GM21423 (cell line): ENCODE results near the gene ARHGAP28.

Experiments
- ATAC-seq: cut with Tn5 transposase; IDR thresholded peaks from one replicate; pipeline ENCODE4 v1.9.1; 2021; ENCODE audit warnings: mild to moderate bottlenecking, moderate library complexity; ENCODE audit not compliant: unreplicated experiment

The ARHGAP28 gene

DNA sequence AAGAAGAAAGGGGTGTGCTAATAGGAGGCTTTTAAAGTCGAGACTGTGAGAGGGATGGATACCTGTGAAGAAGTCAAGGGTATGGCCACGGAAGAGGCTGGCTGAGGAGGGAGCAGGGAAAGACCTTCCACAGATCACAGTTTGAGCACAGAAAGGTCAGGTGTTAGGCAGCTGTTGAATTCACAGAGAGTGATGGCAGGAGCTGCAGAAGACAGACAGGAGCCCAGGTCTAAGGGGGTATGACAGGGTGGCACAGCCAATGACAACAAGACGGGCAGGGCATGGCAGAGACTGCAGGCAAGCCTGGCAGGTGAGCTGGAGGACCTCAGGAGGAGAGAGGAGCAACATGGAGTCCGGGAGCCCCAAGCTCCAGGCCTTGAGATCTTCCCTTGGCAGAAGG lies 225.0 kb downstream of the ARHGAP28 start:
- no peak for ATAC-seq

DNA sequence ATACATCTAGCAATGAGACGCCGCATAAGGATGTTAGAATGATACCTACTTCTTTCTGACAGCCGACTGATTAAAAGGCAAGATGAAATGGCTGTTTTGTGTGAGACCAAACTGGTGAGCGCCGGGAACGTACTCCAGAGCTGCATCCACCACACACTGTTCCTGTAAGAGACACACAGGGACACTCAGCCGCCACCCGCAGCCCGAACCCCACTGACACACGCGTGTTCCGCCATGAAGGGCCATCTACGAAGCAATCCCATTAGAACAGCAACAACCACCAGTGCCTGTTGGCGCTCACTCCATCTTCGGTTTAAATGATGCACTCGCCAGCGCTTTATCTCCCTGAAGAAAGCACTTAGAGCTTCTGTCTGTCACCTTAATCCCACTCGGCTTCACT lies 225.8 kb downstream of the ARHGAP28 start:
- no peak for ATAC-seq

DNA sequence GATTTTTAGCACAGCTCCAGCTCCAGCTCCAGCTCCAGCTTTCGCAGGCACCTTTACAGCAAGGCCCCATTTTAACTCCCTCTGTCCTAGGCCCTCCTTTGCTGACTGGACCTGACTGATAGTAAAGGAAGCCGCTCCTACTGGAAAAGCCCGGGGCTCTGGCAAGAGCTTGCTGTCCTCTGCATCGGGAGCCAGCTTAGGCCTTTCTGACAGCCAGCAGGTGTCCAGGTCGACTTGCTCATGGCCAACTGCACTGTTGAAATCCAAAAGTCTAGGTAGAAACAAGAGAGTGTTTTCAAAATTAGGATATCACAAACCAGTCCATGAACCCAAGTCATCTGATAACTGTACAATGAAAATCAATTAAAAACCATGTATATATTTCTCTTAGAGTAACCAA lies 227.0 kb downstream of the ARHGAP28 start:
- no peak for ATAC-seq

DNA sequence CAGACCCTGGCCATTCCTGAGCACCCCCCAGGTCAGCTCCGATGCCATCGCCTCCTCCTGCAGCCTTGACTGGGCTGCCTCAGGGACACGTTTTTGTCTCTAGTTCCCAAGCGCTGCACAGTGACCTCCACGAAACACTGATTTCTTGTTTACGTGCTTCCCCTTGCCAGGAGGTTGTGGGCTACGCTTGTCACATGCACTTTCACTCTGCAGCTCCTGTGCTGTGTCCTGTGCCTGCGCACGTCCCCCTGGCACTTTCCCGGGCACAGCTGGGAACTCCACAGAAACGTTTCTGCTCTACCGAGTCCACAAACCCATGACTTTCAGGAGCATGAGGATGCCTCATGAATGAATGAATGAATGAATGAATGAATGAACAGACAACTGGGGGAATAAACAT lies 227.5 kb downstream of the ARHGAP28 start:
- no peak for ATAC-seq

DNA sequence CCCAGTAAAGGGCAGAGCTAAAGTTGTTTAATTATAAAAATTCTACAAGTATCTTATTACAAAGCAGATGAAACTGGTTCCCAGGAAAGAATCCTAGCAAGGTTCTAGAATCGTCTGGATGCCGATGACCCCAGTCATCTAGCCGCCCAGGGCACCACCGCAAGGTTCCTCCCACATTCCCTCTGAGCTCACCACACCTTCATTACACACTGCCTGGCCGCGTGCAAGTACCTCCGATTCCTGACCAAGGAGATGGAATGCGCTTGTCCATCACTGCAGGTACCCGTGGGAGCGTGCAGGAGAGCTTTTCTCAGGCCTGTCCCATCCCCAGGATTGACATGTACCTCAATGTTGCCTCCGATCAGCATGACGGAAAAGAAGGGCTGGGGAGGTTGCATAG lies 229.6 kb downstream of the ARHGAP28 start:
- ATAC-seq: no peak

DNA sequence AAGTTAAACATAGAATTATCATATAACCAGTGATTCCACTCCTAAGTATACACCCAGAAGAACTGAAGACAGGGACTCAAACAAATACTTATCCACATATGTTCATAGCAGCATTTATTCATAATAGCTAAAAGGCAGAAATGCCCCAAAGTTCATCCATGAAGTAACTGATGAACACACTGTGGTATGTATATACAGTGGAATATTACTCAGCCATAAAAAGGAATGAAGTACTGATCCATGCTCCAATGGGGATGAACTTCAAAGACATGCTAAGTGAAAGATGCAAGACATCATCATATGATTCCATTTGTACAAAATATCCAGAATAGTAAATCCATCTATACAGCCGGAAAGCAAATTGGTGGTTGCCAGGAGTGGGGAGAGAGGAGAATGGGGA lies 230.6 kb downstream of the ARHGAP28 start:
- no peak for ATAC-seq

DNA sequence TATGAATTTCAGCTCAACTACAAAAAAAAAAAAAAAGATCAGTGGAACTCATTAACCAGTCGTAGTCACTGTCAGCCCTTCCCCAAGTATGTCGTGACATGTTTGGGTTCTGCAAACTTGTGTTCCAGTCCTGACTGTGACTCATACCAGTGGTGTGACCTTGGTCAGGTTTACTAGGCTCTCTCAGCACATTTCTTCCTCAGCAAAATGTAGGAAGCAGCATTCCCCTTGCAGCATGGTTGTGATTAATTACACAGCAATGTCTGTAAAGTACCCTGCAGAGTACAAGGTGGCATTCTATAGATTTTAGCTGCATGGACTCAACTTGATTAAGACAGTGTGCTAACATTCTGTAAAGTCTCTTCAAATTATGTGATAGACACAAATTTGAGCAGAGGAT lies 231.1 kb downstream of the ARHGAP28 start:
- no peak for ATAC-seq

DNA sequence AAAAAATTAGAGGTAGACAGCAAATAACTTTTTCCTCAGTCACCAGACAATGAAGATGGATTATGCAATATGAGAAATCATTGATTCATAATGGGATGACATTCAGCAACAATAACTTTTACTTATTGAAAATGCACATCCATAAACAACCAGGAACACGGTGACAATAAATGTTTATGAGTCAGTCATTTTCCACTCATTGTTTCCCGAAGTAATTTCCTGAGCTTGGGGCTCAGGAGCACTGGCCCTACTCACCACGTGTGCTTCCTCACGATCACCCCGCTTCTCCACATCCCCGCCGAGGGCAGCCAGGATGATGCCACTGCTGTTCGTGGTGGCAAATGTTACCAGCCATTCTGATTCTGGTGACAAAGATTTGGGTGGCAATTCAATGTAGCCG lies 231.8 kb downstream of the ARHGAP28 start:
- ATAC-seq: no peak

DNA sequence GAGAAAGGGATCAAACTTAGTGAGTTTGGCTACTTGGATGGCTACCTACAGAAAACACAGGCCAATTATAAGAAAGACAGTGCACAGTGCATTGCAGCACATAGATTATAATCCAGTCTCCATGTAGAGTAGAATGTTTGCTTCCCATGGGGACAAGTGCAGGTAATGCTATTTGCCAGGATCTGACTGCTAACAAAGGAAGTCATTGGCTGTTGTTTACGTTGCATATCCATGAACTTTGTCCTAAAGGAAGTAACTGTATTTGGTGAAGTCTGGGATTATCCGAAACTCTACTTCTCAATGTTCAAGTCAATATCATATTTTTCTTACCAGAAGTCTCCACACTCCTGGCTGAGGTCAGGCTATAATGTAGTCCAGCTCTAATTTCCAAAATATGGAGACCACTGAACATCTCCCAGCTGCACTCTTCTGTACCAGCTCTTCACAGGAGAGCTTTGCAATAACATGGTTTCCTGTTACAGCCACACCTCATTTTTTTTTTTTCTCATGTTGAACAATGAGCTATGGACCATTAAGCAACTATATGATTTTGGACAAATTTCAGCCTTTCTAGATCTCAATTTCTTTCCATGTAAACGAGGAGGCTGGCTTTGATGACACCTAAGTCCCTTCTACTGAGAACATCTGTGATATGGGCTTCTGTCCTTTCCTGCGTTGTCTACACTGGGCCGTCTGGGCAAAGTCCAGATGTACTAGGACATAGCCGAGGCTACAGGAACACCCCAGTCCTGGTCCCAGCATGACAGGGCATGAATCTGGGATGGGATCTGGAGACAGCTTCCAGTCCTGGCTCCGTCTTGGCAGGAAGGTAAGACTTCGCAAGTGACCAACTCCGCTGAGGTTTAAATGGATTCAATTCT lies 233.3 kb downstream of the ARHGAP28 start:
- no peak for ATAC-seq

DNA sequence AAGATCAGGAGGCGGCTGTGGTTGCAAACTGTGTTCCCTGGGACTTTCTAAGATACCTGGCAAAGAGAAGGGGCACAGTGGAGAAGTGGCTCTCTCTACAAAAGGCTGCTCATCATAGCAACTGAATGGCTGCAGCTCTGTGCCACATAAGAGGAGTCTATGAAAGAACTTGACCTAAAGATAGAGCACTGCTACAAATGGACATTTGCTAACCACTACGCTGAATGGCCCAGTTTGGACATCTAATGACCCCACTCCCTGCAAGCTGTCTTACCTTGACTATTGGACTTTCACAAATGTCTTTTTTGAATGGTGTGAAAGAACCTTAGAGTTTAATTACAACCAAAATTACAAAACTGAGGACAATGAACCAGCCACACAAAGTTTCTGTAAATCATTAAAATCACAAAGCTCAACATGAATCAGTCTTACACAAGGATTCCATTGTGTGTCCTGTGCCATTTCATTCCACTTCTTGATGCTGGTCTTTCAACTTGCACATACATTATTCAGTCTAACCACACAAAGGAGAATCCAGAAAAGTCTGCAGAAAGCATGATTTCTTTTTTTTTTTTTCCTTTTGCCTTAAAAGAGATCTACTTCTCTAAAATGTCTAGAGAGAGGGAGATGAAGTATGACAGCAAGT lies 234.1 kb downstream of the ARHGAP28 start:
- ATAC-seq: no peak
